ENCODE measurements around the gene QRFP. TPM values are rescaled to one million over a fixed set of nuclear protein-coding genes. Genes with fewer than 3 reads are reported as not detected.

Gene QRFP
- polyA plus RNA-seq, 2 of the 4 experiments (the other 2 are of a cell fraction): not detected

GRCh38 chr9:130920233-130920632 lies 23.6 kb upstream of the QRFP start (continued):
- no peak for TF ChIP-seq CTCF (IDR thresholded peaks at IDR 0.05)
- no peak for TF ChIP-seq HDAC2 (IDR thresholded peaks at IDR 0.05)
- TF ChIP-seq TFCP2L1 (CRISPR knock-in tag; IDR thresholded peaks at IDR 0.05): no peak
- no peak for TF ChIP-seq NFE2L2 (conservative IDR thresholded peaks at IDR 0.05; ENCODE audit: low read length)

- WGBS (ENCODE audit: missing lambda C conversion rate): 71% methylated on average over 9 of the region's 14 CpGs
- ChIA-PET CTCF (interaction anchor here (0.9 to 1.8 kb wide), 4 partner anchors 7 to 49 kb away, joined by 3 to 7 read pairs (median 4); no protein-coding TSS in a partner anchor), POLR2A (no interaction called here)
- H3K4me1 ChIP-seq: no peaks in the 10 kb centered on the region
- TF ChIP-seq RCOR1 (IDR thresholded peaks at IDR 0.05; ENCODE audit: low read depth, low read length) (no peak), CHD4 (IDR thresholded peaks at IDR 0.05; ENCODE audit: borderline replicate concordance) (no peak), MAZ (IDR thresholded peaks at IDR 0.05; ENCODE audit: borderline replicate concordance, low read depth, low read length) (no peak), NR3C1 (IDR thresholded peaks at IDR 0.05) (no peak)
- no peak overlapping the region for H3K27ac ChIP-seq
- no peaks in the 10 kb centered on the region for H3K9me3 ChIP-seq
- ATAC-seq (no peak), DNase-seq (ENCODE audit: low read depth in 1 of 2, low spot score in 1 of 2) (no peak), FAIRE-seq (no peak)
- H3K4me2 ChIP-seq: no peak overlapping the region
- no peak overlapping the region for H3K4me3 ChIP-seq
Measured at GRCh38 chr9:130919559-130920145, 23.0 kb upstream of the QRFP start.

- no peak for ATAC-seq
- no peak for FAIRE-seq
- Histone ChIP-seq H3K4me2 (no peak overlapping the region), H3K9me3 (no peaks in the 10 kb centered on the region), H3K4me1 (no peaks in the 10 kb centered on the region), H3K4me3 (no peak overlapping the region), H3K27ac (no peak overlapping the region)
- no peak for DNase-seq (ENCODE audit: low read depth in 1 of 2, low spot score in 1 of 2)
- TF ChIP-seq BCL3 (IDR thresholded peaks at IDR 0.05) (no peak), CHD2 (IDR thresholded peaks at IDR 0.05; ENCODE audit: low read length, partially characterized antibody) (no peak), EHMT2 (IDR thresholded peaks at IDR 0.05; ENCODE audit: low read depth) (no peak), RFX5 (IDR thresholded peaks at IDR 0.05) (no peak), PBX3 (IDR thresholded peaks at IDR 0.05) (no peak), POLR2AphosphoS2 (conservative IDR thresholded peaks at IDR 0.05; ENCODE audit: low read length) (no peak), NR3C1 (IDR thresholded peaks at IDR 0.05) (no peak), MAFK (IDR thresholded peaks at IDR 0.05; ENCODE audit: partially characterized antibody) (no peak), CBX2 (IDR thresholded peaks at IDR 0.05; ENCODE audit: borderline replicate concordance, low read depth) (no peak), ZC3H11A (IDR thresholded peaks at IDR 0.05) (no peak), RAD21 (conservative IDR thresholded peaks at IDR 0.05 in 1 of 2, IDR thresholded peaks at IDR 0.05 in 1 of 2) (no peak), KDM5A (IDR thresholded peaks at IDR 0.05) (no peak), HOXB13 (CRISPR knock-in tag; IDR thresholded peaks at IDR 0.05; ENCODE audit: low read depth) (no peak)
- WGBS (ENCODE audit: missing lambda C conversion rate): 77% methylated on average over 31 of the region's 33 CpGs
- ChIA-PET CTCF (interaction anchor here (0.7 to 3.1 kb wide), 11 partner anchors 8 to 127 kb away, joined by 3 to 22 read pairs (median 3); no protein-coding TSS in a partner anchor), POLR2A (no interaction called here)
Measured at GRCh38 chr9:130918826-130919558, 22.4 kb upstream of the QRFP start.

Measured in A549 (cell line).